SU-DHL-6 (cell line): ENCODE measurements around the gene CTAGE8.
"Not testable (repeated sequence)": the region's sequence is repeated elsewhere in the genome, so short reads cannot be mapped to it uniquely, and the experiment has no call there.

ENCODE experiments used
- H2AFZ ChIP-seq: fragments of 200-600 bp; sonication (generic); 2 replicates; pipeline ENCODE4 v1.6.1; 2014; ENCODE audit warnings: low read depth, mild to moderate bottlenecking, moderate library complexity, mixed read lengths, antibody characterized with exemption, low read length; ENCODE audit not compliant: severe bottlenecking
- H3F3A ChIP-seq: fragments of 200-600 bp; shearing (Covaris generic); 2 replicates; pipeline ENCODE4 v1.6.0; 2016; ENCODE audit warnings: antibody characterized with exemption, mild to moderate bottlenecking; ENCODE audit not compliant: insufficient read depth
- H3K27ac ChIP-seq: fragments of 200-600 bp; sonication (generic); 2 replicates; pipeline ENCODE4 v1.5.1; 2016; ENCODE audit warnings: low read depth, mild to moderate bottlenecking, low read length, moderate library complexity, mixed read lengths
- H3K27me3 ChIP-seq: fragments of 200-600 bp; sonication (generic), shearing (Covaris generic); 2 replicates; pipeline ENCODE4 v1.6.0; 2014; ENCODE audit warnings: mild to moderate bottlenecking, low read length
- H3K36me3 ChIP-seq: fragments of 200-600 bp; sonication (generic); 2 replicates; pipeline ENCODE4 v1.6.1; 2014; ENCODE audit warnings: mild to moderate bottlenecking, low read length, mixed read lengths
- H3K4me2 ChIP-seq: fragments of 300-600, 200-600 bp; shearing (Covaris generic), sonication (generic); 2 replicates; pipeline ENCODE4 v1.6.0; 2014; ENCODE audit warnings: low read length, low read depth, mild to moderate bottlenecking; ENCODE audit not compliant: poor library complexity, severe bottlenecking
- H3K4me3 ChIP-seq: fragments of 200-600 bp; sonication (generic); 2 replicates; pipeline ENCODE4 v1.5.1; 2014; ENCODE audit warnings: antibody characterized with exemption, low read length, mild to moderate bottlenecking, mixed read lengths; ENCODE audit not compliant: insufficient read depth, poor library complexity, severe bottlenecking
- H3K79me2 ChIP-seq: fragments of 200-600 bp; sonication (generic); 2 replicates; pipeline ENCODE4 v1.6.1; 2014; ENCODE audit warnings: mild to moderate bottlenecking, low read length, moderate library complexity; ENCODE audit not compliant: insufficient read depth
- H3K9ac ChIP-seq: fragments of 200-600 bp; sonication (generic); 2 replicates; pipeline ENCODE4 v1.7.0; 2014; ENCODE audit warnings: mild to moderate bottlenecking, low read length
- H3K9me2 ChIP-seq: fragments of 200-600 bp; sonication (generic); replicated peaks from 2 replicates; pipeline ENCODE4 v1.6.1; 2014; ENCODE audit warnings: low read length; ENCODE audit not compliant: insufficient read depth
- H3K9me3 ChIP-seq: fragments of 200-600 bp; sonication (generic); 2 replicates; pipeline ENCODE4 v1.6.1; 2014; ENCODE audit warnings: low read length, mixed read lengths; ENCODE audit not compliant: insufficient read depth
- H4K20me1 ChIP-seq: fragments of 200-600 bp; sonication (generic); 2 replicates; pipeline ENCODE4 v1.6.1; 2014; ENCODE audit warnings: low read depth, mild to moderate bottlenecking, antibody characterized with exemption, low read length, moderate library complexity, mixed read lengths
- EZH2phosphoT487 ChIP-seq: fragments of 200-600 bp; sonication (generic), shearing (Covaris generic); conservative IDR thresholded peaks from 2 replicates; pipeline ENCODE4 v1.6.1; 2018; ENCODE audit warnings: mild to moderate bottlenecking, antibody characterized with exemption, low read length, moderate library complexity, mixed read lengths
- TF ChIP-seq, protein P1 (sequence below): fragments of 200-600 bp; sonication (generic); IDR thresholded peaks from one replicate; pipeline ENCODE4 v1.5.1; 2017; ENCODE audit warnings: antibody characterized with exemption, mild to moderate bottlenecking, low read length, moderate library complexity; ENCODE audit not compliant: insufficient read depth, poor library complexity, severe bottlenecking

The CTAGE8 gene

DNA sequence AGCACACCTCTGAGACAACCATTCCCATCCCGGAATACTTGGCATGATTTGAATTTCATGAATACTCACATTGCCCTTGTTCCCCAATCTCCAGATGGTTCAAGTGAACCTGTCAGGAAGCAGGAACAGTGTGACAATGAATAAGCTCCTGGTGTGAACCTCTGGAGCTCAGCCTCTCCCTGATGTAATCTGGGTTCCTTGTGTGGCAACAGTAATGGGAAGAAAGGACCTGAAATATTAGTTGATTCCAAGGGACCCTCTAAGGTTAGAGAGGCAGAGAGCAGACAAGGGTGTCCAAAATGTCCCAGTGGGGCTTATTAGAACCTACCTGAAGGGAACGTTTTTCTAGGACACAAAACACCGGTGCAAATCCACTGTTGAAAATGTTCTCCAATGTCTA lies 13.0 kb downstream of the CTAGE8 start:
- Histone ChIP-seq H3K9ac (no peak overlapping the region), H4K20me1 (0 out of 2 replicates have a peak, but pooled peaks cover 4% of the 10 kb centered on the region), H3K4me2 (no peak overlapping the region), H3K9me2 (no peaks in the 10 kb centered on the region), H3F3A (no peaks in the 10 kb centered on the region), H3K27me3 (no peaks in the 10 kb centered on the region), H3K36me3 (no peaks in the 10 kb centered on the region), H3K9me3 (no peaks in the 10 kb centered on the region), H3K79me2 (no peaks in the 10 kb centered on the region), H2AFZ (no peak overlapping the region), H3K27ac (no peak overlapping the region), H3K4me3 (no peak overlapping the region)
- TF ChIP-seq, protein P1, sequence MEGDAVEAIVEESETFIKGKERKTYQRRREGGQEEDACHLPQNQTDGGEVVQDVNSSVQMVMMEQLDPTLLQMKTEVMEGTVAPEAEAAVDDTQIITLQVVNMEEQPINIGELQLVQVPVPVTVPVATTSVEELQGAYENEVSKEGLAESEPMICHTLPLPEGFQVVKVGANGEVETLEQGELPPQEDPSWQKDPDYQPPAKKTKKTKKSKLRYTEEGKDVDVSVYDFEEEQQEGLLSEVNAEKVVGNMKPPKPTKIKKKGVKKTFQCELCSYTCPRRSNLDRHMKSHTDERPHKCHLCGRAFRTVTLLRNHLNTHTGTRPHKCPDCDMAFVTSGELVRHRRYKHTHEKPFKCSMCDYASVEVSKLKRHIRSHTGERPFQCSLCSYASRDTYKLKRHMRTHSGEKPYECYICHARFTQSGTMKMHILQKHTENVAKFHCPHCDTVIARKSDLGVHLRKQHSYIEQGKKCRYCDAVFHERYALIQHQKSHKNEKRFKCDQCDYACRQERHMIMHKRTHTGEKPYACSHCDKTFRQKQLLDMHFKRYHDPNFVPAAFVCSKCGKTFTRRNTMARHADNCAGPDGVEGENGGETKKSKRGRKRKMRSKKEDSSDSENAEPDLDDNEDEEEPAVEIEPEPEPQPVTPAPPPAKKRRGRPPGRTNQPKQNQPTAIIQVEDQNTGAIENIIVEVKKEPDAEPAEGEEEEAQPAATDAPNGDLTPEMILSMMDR, result no peak

DNA sequence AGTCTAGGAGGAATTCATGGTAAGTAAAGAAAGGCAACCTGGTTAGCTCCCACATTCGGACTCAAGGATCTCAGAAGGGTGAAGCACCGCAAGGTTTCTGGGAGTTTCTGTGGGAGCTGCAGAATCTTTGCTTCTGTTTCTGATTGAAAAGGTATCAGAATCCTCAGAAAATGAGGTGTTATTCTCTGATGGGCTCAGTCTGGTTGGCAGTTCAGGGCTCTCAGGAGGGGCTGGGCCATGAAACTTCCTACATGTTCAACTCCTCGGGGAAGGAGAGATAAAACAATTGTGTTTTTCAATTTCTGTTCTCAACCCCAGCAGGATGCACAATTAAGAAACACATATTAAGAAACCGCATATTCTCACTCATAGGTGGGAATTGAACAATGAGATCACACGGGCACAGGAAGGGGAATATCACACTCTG lies 13.6 kb downstream of the CTAGE8 start:
- H3K4me3 ChIP-seq, result no peak overlapping the region

DNA sequence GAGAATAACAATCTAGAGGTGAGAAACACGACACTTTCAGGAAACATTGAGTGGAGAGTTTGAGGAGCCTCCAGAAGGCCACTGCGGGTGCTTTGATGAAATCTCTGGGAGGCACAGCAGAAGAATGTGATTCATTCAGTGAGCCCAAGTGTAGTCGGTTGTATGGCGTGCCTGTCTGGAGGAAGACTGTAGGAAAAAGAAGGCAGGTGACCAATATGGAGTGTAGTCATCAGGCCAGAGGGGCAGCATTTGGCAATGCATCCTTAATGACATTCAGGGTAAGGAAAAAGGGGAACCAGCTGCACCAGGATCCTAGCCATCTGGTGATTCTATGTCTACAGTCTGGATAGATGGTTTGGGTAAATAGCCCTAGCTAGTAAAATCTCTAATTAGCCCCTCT lies 16.8 kb downstream of the CTAGE8 start:
- not testable (repeated sequence) for H3K4me3 ChIP-seq, H3K9me3 ChIP-seq, H4K20me1 ChIP-seq, H3K9me2 ChIP-seq, H3K36me3 ChIP-seq, H3K27ac ChIP-seq, H3K79me2 ChIP-seq, H3K4me2 ChIP-seq, H3F3A ChIP-seq, H2AFZ ChIP-seq, H3K9ac ChIP-seq, H3K27me3 ChIP-seq

More for the DNA sequence above, 13.6 kb downstream of the CTAGE8 start:
- H3K9me3 ChIP-seq, result no peaks in the 10 kb centered on the region
- H3K9ac ChIP-seq, result no peak overlapping the region
- H3K9me2 ChIP-seq, result no peaks in the 10 kb centered on the region
- no peaks in the 10 kb centered on the region for H3K27me3 ChIP-seq
- no peaks in the 10 kb centered on the region for H3K79me2 ChIP-seq
- no peaks in the 10 kb centered on the region for H3K36me3 ChIP-seq
- H2AFZ ChIP-seq, result no peak overlapping the region
- TF ChIP-seq, protein P1, result no peak
- no peak for TF ChIP-seq EZH2phosphoT487
- no peak overlapping the region for H3K27ac ChIP-seq
- H4K20me1 ChIP-seq, result 0 out of 2 replicates have a peak, but pooled peaks cover 4% of the 10 kb centered on the region
- H3F3A ChIP-seq, result no peaks in the 10 kb centered on the region
- H3K4me2 ChIP-seq, result no peak overlapping the region

DNA sequence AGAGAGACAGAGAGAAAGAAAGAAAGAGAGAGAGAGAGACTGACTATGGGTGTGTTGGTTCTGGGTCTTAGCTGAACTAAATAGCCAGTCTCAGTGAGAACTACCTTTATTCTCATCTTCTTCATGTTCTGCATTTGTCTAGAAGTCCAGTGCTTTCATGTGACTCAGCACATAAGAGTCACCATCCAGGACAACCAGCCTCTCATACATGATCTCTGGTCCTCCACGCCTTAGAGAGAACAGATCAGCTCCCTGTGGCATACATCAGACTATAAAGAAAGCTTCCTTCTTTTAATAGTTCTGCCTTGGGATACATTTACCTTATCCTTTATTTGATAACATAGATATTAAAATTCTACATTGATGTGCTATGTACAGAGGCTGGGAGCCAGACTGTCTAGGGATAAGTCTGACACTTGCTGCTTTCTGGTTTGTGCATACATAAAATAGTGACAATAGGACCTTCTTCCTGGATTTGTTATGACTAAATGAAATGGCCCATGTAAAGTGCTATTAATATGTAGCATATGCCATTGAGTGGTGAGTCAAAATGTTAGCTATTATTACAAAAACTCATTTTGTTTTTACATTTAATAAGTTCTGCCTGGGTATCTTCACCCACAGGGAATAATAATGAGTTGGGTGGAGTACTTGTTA lies 21.3 kb downstream of the CTAGE8 start:
- H3K9ac ChIP-seq, H3K4me3 ChIP-seq, H3K27me3 ChIP-seq, H3K36me3 ChIP-seq, H2AFZ ChIP-seq, H3K79me2 ChIP-seq, H3K9me3 ChIP-seq, H4K20me1 ChIP-seq, H3F3A ChIP-seq, H3K9me2 ChIP-seq, H3K27ac ChIP-seq, H3K4me2 ChIP-seq: not testable (repeated sequence)

DNA sequence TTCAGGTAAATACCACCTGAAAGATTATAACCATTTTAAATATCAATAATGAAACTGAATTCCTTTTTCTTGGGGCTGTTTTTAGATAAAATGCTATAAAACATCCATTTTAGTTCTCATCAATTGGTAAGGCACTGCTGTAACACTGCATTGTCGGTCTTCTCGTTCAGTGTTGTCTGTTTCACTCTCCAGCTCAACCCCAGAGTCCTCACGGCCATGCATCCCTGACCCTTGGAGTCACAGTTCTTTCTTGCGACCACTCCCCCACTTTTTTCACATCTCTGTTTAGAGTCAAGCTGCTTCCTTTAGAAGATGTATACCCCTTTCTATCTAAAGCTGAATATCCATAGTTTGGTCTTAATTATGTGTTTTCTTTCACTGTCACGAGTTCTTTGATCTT lies 22.1 kb downstream of the CTAGE8 start:
- not testable (repeated sequence) for H4K20me1 ChIP-seq, H3K36me3 ChIP-seq, H3K79me2 ChIP-seq, H3K27me3 ChIP-seq, H3K4me2 ChIP-seq, H3K4me3 ChIP-seq, H3K9ac ChIP-seq, H3K27ac ChIP-seq, H3K9me3 ChIP-seq, H2AFZ ChIP-seq, H3K9me2 ChIP-seq, H3F3A ChIP-seq

DNA sequence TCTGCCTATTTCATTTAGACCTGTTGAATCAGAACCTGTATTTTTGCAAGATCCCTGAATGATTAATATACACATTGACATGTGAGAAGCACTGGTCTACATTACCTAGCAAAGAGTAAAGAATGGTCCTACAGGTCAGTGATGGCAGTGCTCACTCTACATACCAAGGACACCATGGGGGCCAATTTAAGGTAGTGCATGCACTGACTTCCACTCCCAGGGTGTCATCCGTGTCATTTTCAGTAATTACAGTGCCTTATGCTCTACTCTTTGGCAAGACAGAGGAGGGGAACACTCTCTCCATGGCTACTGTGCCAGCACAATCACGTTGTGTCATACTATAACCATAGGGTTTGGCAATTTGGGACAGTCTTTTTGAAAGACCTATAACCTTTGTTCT lies 23.7 kb downstream of the CTAGE8 start:
- not testable (repeated sequence) for H4K20me1 ChIP-seq, H3K4me3 ChIP-seq, H3K27ac ChIP-seq, H3F3A ChIP-seq, H3K9me3 ChIP-seq, H3K36me3 ChIP-seq, H3K9me2 ChIP-seq, H3K79me2 ChIP-seq, H3K9ac ChIP-seq, H3K27me3 ChIP-seq, H3K4me2 ChIP-seq, H2AFZ ChIP-seq
